GM20431 (cell line): Measurements from ENCODE around the gene KRT15.

Experiments used
- in situ Hi-C: fragments of 300-500 bp; cut with MseI, MboI; formaldehyde crosslinking; loops from one replicate; pipeline ENCODE4 v1.15.0; 2020; ENCODE audit warnings: low sequenced_read_pairs; ENCODE audit not compliant: unreplicated experiment

The KRT15 gene

DNA sequence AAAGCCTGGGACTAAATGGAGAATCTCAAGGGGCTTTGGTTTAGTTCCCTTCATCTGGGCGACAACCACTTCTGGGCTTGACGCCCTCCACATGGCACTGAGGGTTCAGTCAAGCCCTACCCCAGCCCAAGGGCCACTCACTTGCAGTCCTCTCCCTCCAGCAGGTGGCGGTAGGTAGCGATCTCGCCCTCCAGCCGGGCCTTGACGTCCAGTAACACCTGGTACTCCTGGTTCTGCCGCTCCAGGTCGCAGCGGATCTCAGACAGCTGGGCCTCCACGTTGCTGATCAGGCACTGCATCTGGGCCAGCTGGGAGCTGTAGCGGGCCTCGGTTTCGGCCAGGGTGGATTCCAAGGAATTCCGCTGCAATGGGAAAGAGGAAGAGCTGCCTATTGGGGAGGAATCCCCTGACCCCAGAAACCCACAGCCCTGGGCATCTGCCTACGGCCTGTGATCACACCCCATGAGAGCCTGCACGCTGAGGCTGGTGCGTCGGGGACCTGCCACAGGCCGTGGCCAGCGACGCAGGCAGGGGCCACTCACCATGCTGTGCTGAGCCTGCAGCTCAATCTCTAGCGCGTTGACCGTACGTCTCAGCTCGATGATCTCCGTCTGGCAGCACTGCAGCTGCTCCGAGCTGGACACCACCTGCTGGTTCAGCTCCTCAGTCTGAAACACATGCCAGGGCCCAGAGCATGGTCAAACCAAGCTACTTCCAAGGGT, 31.7 kb downstream of the KRT15 start:
- in situ Hi-C loops = no loop called here

- in situ Hi-C loops = no loop called here
Measured at GRCh38 chr17:41486316-41486715, 32.4 kb downstream of the KRT15 start.

GRCh38 chr17:41484920-41485904, 33.5 kb downstream of the KRT15 start:
- in situ Hi-C loops = no loop called here

- in situ Hi-C loops = no loop called here
Measured at GRCh38 chr17:41483991-41484826, 34.5 kb downstream of the KRT15 start.

DNA sequence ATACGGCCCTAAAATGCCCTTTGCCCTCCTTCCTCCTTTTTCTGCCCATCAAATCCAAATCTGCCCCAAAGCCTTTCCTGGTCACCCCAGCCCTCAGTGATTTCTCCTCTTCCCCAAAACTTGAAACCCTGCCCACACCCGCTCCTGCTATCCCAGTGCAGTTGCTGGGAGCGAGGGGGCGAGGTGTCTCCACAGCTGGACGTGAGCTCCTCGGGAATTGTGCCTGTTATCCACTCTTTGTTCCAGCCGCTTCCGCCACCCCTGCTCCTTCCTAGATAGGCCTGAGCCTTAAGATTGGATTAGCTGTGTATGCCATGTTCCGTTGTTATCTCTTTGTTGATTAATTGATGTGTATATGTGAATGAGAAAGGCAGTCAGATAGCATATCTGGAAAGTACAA, 35.2 kb downstream of the KRT15 start:
- in situ Hi-C loops = no loop called here

- in situ Hi-C loops = no loop called here
Measured at GRCh38 chr17:41481036-41481435, 37.7 kb downstream of the KRT15 start, which contains the start of gene KRT35. TSS of gene KRT35 (minus strand) at chr17:41481151. CDS start at chr17:41481097, 54 bp downstream.

GRCh38 chr17:41480581-41480980, 38.1 kb downstream of the KRT15 start:
- in situ Hi-C loops = no loop called here

- in situ Hi-C loops = no loop called here
Measured at GRCh38 chr17:41480136-41480535, 38.6 kb downstream of the KRT15 start.

GRCh38 chr17:41478237-41478636, 40.5 kb downstream of the KRT15 start:
- in situ Hi-C loops = no loop called here

DNA sequence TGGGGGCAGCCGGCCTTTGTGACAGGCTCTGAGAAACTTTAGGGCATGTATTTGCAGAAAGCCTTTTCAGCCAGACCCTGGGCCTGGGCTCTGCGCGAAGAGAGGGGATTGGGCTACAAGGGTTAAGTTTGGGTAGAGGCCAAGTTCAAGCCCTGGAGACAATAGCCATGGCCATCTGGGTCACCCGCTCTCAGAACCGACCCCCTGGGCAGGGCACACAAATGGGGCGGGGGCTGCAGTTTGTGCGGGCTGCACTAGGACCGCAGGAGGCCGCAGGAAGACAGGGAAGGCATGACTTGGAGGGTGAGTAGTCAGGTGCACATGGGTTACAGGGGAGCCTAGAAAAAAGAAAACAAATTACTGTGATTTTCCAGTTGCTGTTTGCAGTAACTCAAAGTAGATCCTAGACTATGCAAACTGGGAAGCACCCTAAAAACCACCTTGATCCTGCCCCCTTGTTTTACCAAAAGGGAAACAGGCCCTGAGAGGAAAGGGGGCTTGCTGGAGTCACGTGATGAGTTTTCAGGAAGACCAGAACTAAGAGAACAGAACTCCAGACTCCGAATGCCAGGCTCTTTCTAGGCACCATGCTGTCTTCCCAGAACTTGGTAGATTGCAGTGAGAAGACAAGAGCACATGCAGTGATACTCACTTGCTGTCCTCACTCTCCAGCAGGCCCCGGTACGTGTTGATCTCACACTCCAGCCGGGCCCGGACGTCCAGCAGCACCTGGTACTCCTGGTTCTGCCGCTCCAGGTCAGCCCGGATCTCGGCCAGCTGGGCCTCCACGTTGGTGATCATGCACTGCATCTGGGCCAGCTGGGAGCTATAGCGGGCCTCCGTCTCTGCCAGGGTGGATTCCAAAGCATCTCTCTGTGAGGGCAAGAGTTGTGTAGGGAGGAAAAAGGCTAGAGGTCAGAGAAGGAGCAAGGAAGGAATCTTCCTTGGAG, 41.5 kb downstream of the KRT15 start:
- in situ Hi-C loops = no loop called here

GRCh38 chr17:41475421-41475820, 43.3 kb downstream of the KRT15 start:
- in situ Hi-C loops = no loop called here

DNA sequence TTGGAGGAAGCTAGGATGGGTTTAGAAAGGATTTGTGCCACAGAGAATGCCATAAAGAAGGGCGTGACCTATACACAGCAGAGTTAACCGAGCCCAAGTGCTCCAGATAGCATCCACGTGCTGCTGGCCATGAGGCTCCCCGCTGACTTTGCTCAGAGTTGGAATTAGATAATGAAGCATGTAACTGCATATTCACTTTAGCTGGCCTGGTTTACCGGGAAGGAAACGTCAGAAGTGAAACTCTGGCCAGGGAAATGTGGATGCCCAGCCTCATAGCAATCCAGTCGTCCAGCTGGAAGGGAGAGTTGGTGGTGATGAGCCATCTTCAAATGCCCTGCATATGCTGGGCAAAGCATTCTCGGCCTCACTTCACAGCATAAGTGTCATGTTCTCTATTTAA, 43.8 kb downstream of the KRT15 start:
- in situ Hi-C loops = no loop called here

GRCh38 chr17:41468346-41468745, 50.3 kb downstream of the KRT15 start:
- in situ Hi-C loops = no loop called here

DNA sequence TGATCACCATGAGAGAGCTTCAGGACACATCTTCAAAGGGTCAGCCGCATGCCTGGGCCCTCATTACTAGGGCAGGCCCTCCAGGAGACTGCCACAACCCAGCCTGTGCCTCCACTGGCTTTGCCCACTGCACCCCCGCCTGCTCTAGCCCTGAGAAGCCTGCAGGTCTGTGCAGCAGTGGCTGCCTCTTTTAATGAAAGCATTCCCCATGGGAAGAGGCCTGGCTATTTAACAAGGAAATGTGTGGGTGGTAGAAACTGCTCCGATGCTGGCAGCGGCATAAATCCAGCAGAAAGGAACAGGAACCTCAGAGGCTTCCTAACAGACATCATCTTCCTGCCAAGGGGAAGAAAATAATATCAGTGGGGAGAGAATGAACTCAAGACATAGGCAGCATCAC, 51.1 kb downstream of the KRT15 start:
- in situ Hi-C loops = no loop called here

DNA sequence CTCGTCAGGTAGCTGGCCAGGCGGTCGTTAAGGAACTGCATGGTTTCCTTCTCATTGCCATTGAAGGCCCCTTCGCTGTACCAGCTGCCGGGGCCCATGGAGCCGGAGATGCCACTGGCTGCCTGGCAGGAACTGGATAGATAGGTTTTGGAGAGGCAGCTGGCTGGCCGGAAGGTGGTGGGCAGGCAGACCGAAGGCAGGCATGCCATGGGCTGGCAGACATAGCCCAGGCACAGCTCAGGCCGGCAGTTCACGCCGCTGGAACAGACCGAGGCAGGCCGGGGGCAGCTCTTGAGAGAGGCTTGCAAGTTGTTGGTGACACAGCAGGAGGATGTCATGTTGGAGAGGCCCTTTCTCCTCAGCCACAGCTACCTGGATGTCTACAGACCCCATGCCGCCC, 51.7 kb downstream of the KRT15 start, which contains the start of gene KRT32:
KRT32 (minus strand) TSS at position 399 of the 400 bp plus-strand sequence; CDS start at position 338, 61 bp downstream.
- in situ Hi-C loops = no loop called here

GRCh38 chr17:41464682-41465081, 54.0 kb downstream of the KRT15 start:
- in situ Hi-C loops = no loop called here

GRCh38 chr17:41464173-41464572, 54.5 kb downstream of the KRT15 start:
- in situ Hi-C loops = no loop called here

- in situ Hi-C loops = no loop called here
Measured at GRCh38 chr17:41463746-41464145, 54.9 kb downstream of the KRT15 start.
